Activated T-helper 1 cell treated with Interleukin-2 at 50 U/mL for 16 hours (primary cell): ENCODE measurements around the gene MAP4.
"Not testable (repeated sequence)": the region's sequence is repeated elsewhere in the genome, so short reads cannot be mapped to it uniquely, and the experiment has no call there.

Experiments
- DNase-seq: peaks from one replicate; pipeline ENCODE4 v3.0.0-alpha.2; 2020; ENCODE audit warnings: low read depth

The MAP4 gene

GRCh38 chr3:48016301-48016973 is at the start of gene MAP4:
Gene MAP4, minus strand, starts transcription at chr3:48016416. Its CDS starts 17,556 bp downstream, at chr3:47998860.
- no peak for DNase-seq

GRCh38 chr3:48065035-48065434 is 48.8 kb upstream of the MAP4 start:
- no peak for DNase-seq

- no peak for DNase-seq
Observed at GRCh38 chr3:48064292-48064829, 48.1 kb upstream of the MAP4 start.

GRCh38 chr3:48061586-48061985 is 45.4 kb upstream of the MAP4 start:
- DNase-seq, result not testable (repeated sequence)

GRCh38 chr3:48058091-48058490 is 41.9 kb upstream of the MAP4 start:
- no peak for DNase-seq

- DNase-seq, result no peak
Observed at GRCh38 chr3:48057521-48057920, 41.3 kb upstream of the MAP4 start.

GRCh38 chr3:48047841-48048464 is 31.7 kb upstream of the MAP4 start:
- no peak for DNase-seq

GRCh38 chr3:48042071-48042760 is 26.0 kb upstream of the MAP4 start:
- no peak for DNase-seq

- no peak for DNase-seq
Observed at GRCh38 chr3:48039487-48040190, 23.4 kb upstream of the MAP4 start.

- no peak for DNase-seq
Observed at GRCh38 chr3:48038971-48039481, 22.8 kb upstream of the MAP4 start.

GRCh38 chr3:48034000-48034516 is 17.8 kb upstream of the MAP4 start:
- DNase-seq, result no peak

GRCh38 chr3:48030188-48030587 is 14.0 kb upstream of the MAP4 start:
- DNase-seq, result no peak

GRCh38 chr3:48026951-48027908 is 11.0 kb upstream of the MAP4 start:
- DNase-seq, result no peak

- DNase-seq, result no peak
Observed at GRCh38 chr3:48026098-48026497, 9.9 kb upstream of the MAP4 start.

- DNase-seq, result no peak
Observed at GRCh38 chr3:48024401-48024800, 8.2 kb upstream of the MAP4 start.

GRCh38 chr3:48023377-48023776 is 7.2 kb upstream of the MAP4 start:
- DNase-seq, result no peak

- DNase-seq, result no peak
Observed at GRCh38 chr3:48022178-48022577, 6.0 kb upstream of the MAP4 start.

- no peak for DNase-seq
Observed at GRCh38 chr3:48018841-48019240, 2.6 kb upstream of the MAP4 start.

GRCh38 chr3:48015431-48016180 is 610 bp downstream of the MAP4 start:
- DNase-seq, result no peak

GRCh38 chr3:48014358-48014757 is 1.9 kb downstream of the MAP4 start:
- no peak for DNase-seq
